K562 (cell line): ENCODE results near the gene C4orf50. TPM values are rescaled to one million over a fixed set of nuclear protein-coding genes. Genes with fewer than 3 reads are reported as not detected.

Experiments
- ATAC-seq: fragments of 200-7000 bp; cut with Tn5 transposase; 3 replicates; pipeline ENCODE4 v1.9.1; 2020; ENCODE audit warnings: moderate library complexity
- BruUV-seq: library from RNA; stranded (reverse); fragments of 400-500 nt; replicated peaks from 2 replicates; lab custom pipeline; 2021; lab: Mats Ljungman, UMichigan
- CTCF ChIA-PET: fragments of 300-600 bp; formaldehyde crosslinking; extraction: SDS; loops from one replicate; lab custom pipeline; 2021; ENCODE audit warnings: low intra/inter-chr PET ratio; lab: Yijun Ruan, JAX
- POLR2A ChIA-PET: fragments of 300-600, 350-650 bp; sonication (Branson Sonifier 250); formaldehyde crosslinking; extraction: SDS; loops from one replicate; lab custom pipeline; 2021; ENCODE audit warnings: antibody characterized with exemption, inconsistent platforms; lab: Yijun Ruan, JAX
- DNase-seq, 4 experiments: peaks; one replicate each; pipeline versions ENCODE4 v3.0.0 to v3.0.0-alpha.2; 2011 to 2018; ENCODE audit warnings: low spot score in 3 of 4, mixed read lengths in 3 of 4; ENCODE audit errors: extremely low read depth in 1 of 4
- FAIRE-seq: peaks from 2 replicates; lab custom pipeline; 2011; peaks lifted over from hg19 to GRCh38; lab: Jason Lieb, UNC
- H2AFZ ChIP-seq: 2 replicates; pipeline ENCODE4 v1.6.0; 2011; ENCODE audit warnings: low read depth, low read length, control low read depth, inconsistent platforms
- H3K27ac ChIP-seq: fragments of 200-600 bp; 3 replicates; pipeline ENCODE4 v1.8.0; 2011; ENCODE audit warnings: low read depth, mild to moderate bottlenecking, control low read depth, inconsistent platforms, low read length, moderate library complexity, mixed read lengths; ENCODE audit errors: extremely low read depth
- H3K27me3 ChIP-seq, 2 experiments: fragments of 300-600 bp in 1 of 2; 2 replicates in 1 of 2; 3 replicates in 1 of 2; pipeline versions ENCODE4 v1.6.0 to v1.8.0; 2011; ENCODE audit warnings: inconsistent platforms in 2 of 2, low read length in 2 of 2, mild to moderate bottlenecking in 1 of 2, mixed read lengths in 1 of 2, moderate library complexity in 1 of 2; ENCODE audit not compliant: control insufficient read depth in 2 of 2, insufficient read depth in 2 of 2
- H3K36me3 ChIP-seq: fragments of 300-600 bp; 3 replicates; pipeline ENCODE4 v1.8.0; 2011; ENCODE audit warnings: mild to moderate bottlenecking, low read length, inconsistent platforms; ENCODE audit not compliant: control insufficient read depth, insufficient read depth
- H3K4me1 ChIP-seq, 2 experiments: fragments of 200-600 bp in 1 of 2; replicated peaks in 1 of 2; 2 replicates in 1 of 2; 3 replicates in 1 of 2; pipeline versions ENCODE4 v1.5.1 to v1.8.0; 2011; ENCODE audit warnings: inconsistent platforms in 2 of 2, low read length in 2 of 2, mild to moderate bottlenecking in 1 of 2, mixed read lengths in 1 of 2, moderate library complexity in 1 of 2; ENCODE audit not compliant: control insufficient read depth in 2 of 2, insufficient read depth in 2 of 2
- H3K4me2 ChIP-seq: 2 replicates; pipeline ENCODE4 v1.6.1; 2011; ENCODE audit warnings: low read length, control low read depth, inconsistent platforms, mixed read lengths; ENCODE audit not compliant: insufficient read depth
- H3K4me3 ChIP-seq: fragments of 200-600 bp; sonication (generic), shearing (Covaris generic); 2 replicates; pipeline ENCODE4 v1.5.1; 2016; ENCODE audit warnings: control low read depth, inconsistent platforms
- H3K79me2 ChIP-seq: fragments of 200-600 bp; 3 replicates; pipeline ENCODE4 v1.8.0; 2011; ENCODE audit warnings: low read length, inconsistent platforms; ENCODE audit not compliant: control insufficient read depth, insufficient read depth
- H3K9ac ChIP-seq, 2 experiments: 2 replicates each; pipeline versions ENCODE4 v1.6.0 to v1.6.1; 2011; ENCODE audit warnings: low read depth in 2 of 2, low read length in 2 of 2, control low read depth in 1 of 2, inconsistent platforms in 1 of 2, mild to moderate bottlenecking in 1 of 2, mixed read lengths in 1 of 2; ENCODE audit not compliant: insufficient read depth in 1 of 2
- H3K9me1 ChIP-seq: one replicate; pipeline ENCODE4 v1.6.0; 2011; ENCODE audit warnings: inconsistent platforms, mild to moderate bottlenecking, low read length, moderate library complexity; ENCODE audit not compliant: control insufficient read depth, insufficient read depth
- H3K9me3 ChIP-seq: replicated peaks from 2 replicates; pipeline ENCODE4 v1.5.1; 2011; ENCODE audit warnings: low read depth, low read length, inconsistent platforms; ENCODE audit not compliant: control insufficient read depth, insufficient read depth
- H4K20me1 ChIP-seq: replicated peaks from 2 replicates; pipeline ENCODE4 v1.6.1; 2011; ENCODE audit warnings: low read length, inconsistent platforms, mixed read lengths; ENCODE audit not compliant: control insufficient read depth, insufficient read depth
- GATA2 ChIP-seq: sonication (generic); formaldehyde crosslinking; IDR thresholded peaks from 2 replicates; pipeline ENCODE4 v1.4.0; 2020; ENCODE audit warnings: mild to moderate bottlenecking, missing genetic modification reagents
- NONO ChIP-seq, 2 experiments: fragments of 200-400 bp in 1 of 2; fragments of 450-650 bp in 1 of 2; formaldehyde crosslinking in 1 of 2; IDR thresholded peaks; 2 replicates each; pipeline ENCODE4 v1.6.1; 2017; ENCODE audit warnings: low read depth in 2 of 2, mild to moderate bottlenecking in 2 of 2, moderate library complexity in 2 of 2, low read length in 1 of 2
- TCF3 ChIP-seq: sonication (generic); formaldehyde crosslinking; IDR thresholded peaks from 2 replicates; pipeline ENCODE4 v1.4.0; 2020; ENCODE audit warnings: mild to moderate bottlenecking, missing genetic modification reagents
- ZNF583 ChIP-seq: fragments of 250-450 bp; sonication (Bioruptor Pico); IDR thresholded peaks from 2 replicates; pipeline ENCODE4 v1.4.0; 2020
- WGBS: fragments of 100-300 bp; shearing (Covaris generic); methylation state at CpG from one replicate; pipeline ENCODE4 v1.1.6; 2016; ENCODE audit warnings: low coverage, mixed read lengths; ENCODE audit not compliant: insufficient coverage; ENCODE audit errors: missing lambda C conversion rate; 5-methylcytosine and 5-hydroxymethylcytosine counted together
- in situ Hi-C: fragments of 300-500 bp; cut with MboI; formaldehyde crosslinking; loops from 4 replicates; pipeline ENCODE4 v1.15.0; 2018; ENCODE audit warnings: inconsistent platforms, mixed read lengths
- intact Hi-C: fragments of 100-400 bp; cut with micrococcal nuclease; formaldehyde crosslinking; loops from 2 replicates; pipeline ENCODE4 v1.14.2; 2022
- polyA plus RNA-seq, 8 experiments: library from polyadenylated mRNA; depleted of rRNA in 4 of 8; stranded (reverse) in 5 of 8; unstranded in 3 of 8; fragments of >200 nt; fragmentation: Nextera tagmentation in 2 of 8; fragmentation: Illumina TruSeq in 1 of 8; extraction: Ambion mirVana in 2 of 8; extraction: Trizol in 1 of 8; gene quantifications; 2 replicates each; pipeline versions ENCODE4 v1.2.1 to v1.2.3, GENCODE V29; 2011 to 2014; ENCODE audit warnings: inconsistent platforms in 1 of 8, missing spikeins in 1 of 8
- total RNA-seq, 7 experiments: library from RNA; depleted of rRNA in 6 of 7; stranded (reverse); fragments of >200 nt in 6 of 7; fragmentation: Illumina TruSeq in 2 of 7; extraction: Trizol in 2 of 7; gene quantifications; 2 replicates each; pipeline versions ENCODE4 v1.2.1 to v1.2.3, GENCODE V29; 2011 to 2021; ENCODE audit warnings: low replicate concordance in 1 of 7
- TF ChIP-seq, protein P1 (sequence below), 3 experiments: fragments of 200-800 bp in 1 of 3; fragments of 250-450 bp in 1 of 3; fragments of 450-650 bp in 1 of 3; sonication (Bioruptor Pico) in 1 of 3; sonication (Bioruptor generic) in 1 of 3; formaldehyde crosslinking in 1 of 3; IDR thresholded peaks; 2 replicates each; pipeline versions ENCODE4 v1.6.1 to v1.8.0; 2016 to 2022; ENCODE audit warnings: mild to moderate bottlenecking in 2 of 3, missing genetic modification characterization in 2 of 3, missing compliant biosample characterization in 1 of 3, moderate library complexity in 1 of 3
- TF ChIP-seq, protein P2 (sequence below), 2 experiments: fragments of 450-650 bp; IDR thresholded peaks; 2 replicates each; pipeline ENCODE4 v1.6.1; 2016; ENCODE audit warnings: mild to moderate bottlenecking in 2 of 2, borderline replicate concordance in 1 of 2, low read depth in 1 of 2, moderate library complexity in 1 of 2

C4orf50 gene
- total and polyA plus RNA-seq, 9 of the 15 experiments (the other 6 are each of a cell fraction or from before 2014, with no cell fraction given) = not detected

DNA sequence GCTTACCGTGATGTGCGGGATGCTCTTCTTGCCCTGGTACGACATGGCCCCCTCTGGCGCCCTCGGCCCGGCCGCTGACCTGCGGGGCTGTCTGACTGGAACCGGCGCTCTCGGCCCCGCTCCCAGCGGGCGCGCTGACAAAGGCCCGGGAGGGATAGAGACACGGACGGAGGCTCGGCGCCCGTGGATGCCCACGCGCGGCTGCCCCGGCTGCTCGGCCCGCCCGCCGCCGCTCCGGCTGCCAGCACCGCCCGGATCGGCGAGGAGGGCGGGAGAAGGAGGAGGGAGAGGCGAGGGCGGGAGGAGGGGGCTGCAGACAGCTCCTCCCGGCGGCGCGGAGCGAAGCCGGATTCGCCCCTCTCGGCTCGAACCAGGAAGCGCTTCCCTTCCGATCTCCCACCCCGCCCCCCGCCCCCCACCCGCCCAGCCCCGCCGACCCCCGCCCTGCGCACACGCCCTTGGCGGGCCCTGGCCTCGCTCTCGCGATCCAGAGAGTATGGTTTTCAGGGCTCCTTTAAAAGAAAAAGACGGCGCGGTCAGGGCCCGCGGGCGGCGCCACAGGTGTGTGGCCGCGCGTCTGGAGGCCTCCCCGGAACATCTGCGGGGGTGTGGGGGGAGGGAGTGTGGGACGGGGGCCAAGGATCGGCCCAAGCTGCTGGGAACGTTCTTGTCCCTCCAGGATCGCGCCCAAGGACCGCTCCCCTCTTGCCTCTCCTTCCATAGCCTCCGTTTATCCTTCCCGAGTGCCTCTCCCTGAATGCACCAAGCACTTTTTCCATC, 129.8 kb downstream of the C4orf50 start:
- Histone ChIP-seq H3K4me1 (peaks cover 0 to 22% of the 10 kb centered on the region in 2 experiments; a peak in 2 of 5 replicates), H2AFZ (no peak overlapping the region), H3K36me3 (no peaks in the 10 kb centered on the region), H3K27me3 (peaks cover 0 to 24% of the 10 kb centered on the region in 2 experiments; a peak in 2 of 5 replicates), H3K9ac (no peak overlapping the region), H4K20me1 (no peaks in the 10 kb centered on the region; the same call in 1 of the 2 replicates), H3K79me2 (no peaks in the 10 kb centered on the region), H3K9me3 (no peaks in the 10 kb centered on the region), H3K27ac (no peak overlapping the region), H3K4me2 (no peak overlapping the region), H3K4me3 (no peak overlapping the region), H3K9me1 (no peaks in the 10 kb centered on the region)
- FAIRE-seq (no peak), ATAC-seq (no peak), DNase-seq (peak in 1 of 4 experiments; percentile 17)
- in situ Hi-C loops = no loop called here
- intact Hi-C loops = no loop called here
- ChIA-PET CTCF (no interaction called here), POLR2A (no interaction called here)
- WGBS = 2% methylated on average over 13 of the region's 81 CpGs
- BruUV-seq = no TSS peak
- TF ChIP-seq, protein P1, sequence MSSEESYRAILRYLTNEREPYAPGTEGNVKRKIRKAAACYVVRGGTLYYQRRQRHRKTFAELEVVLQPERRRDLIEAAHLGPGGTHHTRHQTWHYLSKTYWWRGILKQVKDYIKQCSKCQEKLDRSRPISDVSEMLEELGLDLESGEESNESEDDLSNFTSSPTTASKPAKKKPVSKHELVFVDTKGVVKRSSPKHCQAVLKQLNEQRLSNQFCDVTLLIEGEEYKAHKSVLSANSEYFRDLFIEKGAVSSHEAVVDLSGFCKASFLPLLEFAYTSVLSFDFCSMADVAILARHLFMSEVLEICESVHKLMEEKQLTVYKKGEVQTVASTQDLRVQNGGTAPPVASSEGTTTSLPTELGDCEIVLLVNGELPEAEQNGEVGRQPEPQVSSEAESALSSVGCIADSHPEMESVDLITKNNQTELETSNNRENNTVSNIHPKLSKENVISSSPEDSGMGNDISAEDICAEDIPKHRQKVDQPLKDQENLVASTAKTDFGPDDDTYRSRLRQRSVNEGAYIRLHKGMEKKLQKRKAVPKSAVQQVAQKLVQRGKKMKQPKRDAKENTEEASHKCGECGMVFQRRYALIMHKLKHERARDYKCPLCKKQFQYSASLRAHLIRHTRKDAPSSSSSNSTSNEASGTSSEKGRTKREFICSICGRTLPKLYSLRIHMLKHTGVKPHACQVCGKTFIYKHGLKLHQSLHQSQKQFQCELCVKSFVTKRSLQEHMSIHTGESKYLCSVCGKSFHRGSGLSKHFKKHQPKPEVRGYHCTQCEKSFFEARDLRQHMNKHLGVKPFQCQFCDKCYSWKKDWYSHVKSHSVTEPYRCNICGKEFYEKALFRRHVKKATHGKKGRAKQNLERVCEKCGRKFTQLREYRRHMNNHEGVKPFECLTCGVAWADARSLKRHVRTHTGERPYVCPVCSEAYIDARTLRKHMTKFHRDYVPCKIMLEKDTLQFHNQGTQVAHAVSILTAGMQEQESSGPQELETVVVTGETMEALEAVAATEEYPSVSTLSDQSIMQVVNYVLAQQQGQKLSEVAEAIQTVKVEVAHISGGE (CRISPR knock-in tag; IDR thresholded peaks at IDR 0.05) = no peak
- TF ChIP-seq GATA2 (CRISPR knock-in tag) (no peak), NONO (IDR thresholded peaks at IDR 0.05; ENCODE audit: low read depth in 2 of 2, low read length in 1 of 2) (no peak), TCF3 (CRISPR knock-in tag) (no peak), ZNF583 (CRISPR knock-in tag) (no peak)
- TF ChIP-seq, protein P2, sequence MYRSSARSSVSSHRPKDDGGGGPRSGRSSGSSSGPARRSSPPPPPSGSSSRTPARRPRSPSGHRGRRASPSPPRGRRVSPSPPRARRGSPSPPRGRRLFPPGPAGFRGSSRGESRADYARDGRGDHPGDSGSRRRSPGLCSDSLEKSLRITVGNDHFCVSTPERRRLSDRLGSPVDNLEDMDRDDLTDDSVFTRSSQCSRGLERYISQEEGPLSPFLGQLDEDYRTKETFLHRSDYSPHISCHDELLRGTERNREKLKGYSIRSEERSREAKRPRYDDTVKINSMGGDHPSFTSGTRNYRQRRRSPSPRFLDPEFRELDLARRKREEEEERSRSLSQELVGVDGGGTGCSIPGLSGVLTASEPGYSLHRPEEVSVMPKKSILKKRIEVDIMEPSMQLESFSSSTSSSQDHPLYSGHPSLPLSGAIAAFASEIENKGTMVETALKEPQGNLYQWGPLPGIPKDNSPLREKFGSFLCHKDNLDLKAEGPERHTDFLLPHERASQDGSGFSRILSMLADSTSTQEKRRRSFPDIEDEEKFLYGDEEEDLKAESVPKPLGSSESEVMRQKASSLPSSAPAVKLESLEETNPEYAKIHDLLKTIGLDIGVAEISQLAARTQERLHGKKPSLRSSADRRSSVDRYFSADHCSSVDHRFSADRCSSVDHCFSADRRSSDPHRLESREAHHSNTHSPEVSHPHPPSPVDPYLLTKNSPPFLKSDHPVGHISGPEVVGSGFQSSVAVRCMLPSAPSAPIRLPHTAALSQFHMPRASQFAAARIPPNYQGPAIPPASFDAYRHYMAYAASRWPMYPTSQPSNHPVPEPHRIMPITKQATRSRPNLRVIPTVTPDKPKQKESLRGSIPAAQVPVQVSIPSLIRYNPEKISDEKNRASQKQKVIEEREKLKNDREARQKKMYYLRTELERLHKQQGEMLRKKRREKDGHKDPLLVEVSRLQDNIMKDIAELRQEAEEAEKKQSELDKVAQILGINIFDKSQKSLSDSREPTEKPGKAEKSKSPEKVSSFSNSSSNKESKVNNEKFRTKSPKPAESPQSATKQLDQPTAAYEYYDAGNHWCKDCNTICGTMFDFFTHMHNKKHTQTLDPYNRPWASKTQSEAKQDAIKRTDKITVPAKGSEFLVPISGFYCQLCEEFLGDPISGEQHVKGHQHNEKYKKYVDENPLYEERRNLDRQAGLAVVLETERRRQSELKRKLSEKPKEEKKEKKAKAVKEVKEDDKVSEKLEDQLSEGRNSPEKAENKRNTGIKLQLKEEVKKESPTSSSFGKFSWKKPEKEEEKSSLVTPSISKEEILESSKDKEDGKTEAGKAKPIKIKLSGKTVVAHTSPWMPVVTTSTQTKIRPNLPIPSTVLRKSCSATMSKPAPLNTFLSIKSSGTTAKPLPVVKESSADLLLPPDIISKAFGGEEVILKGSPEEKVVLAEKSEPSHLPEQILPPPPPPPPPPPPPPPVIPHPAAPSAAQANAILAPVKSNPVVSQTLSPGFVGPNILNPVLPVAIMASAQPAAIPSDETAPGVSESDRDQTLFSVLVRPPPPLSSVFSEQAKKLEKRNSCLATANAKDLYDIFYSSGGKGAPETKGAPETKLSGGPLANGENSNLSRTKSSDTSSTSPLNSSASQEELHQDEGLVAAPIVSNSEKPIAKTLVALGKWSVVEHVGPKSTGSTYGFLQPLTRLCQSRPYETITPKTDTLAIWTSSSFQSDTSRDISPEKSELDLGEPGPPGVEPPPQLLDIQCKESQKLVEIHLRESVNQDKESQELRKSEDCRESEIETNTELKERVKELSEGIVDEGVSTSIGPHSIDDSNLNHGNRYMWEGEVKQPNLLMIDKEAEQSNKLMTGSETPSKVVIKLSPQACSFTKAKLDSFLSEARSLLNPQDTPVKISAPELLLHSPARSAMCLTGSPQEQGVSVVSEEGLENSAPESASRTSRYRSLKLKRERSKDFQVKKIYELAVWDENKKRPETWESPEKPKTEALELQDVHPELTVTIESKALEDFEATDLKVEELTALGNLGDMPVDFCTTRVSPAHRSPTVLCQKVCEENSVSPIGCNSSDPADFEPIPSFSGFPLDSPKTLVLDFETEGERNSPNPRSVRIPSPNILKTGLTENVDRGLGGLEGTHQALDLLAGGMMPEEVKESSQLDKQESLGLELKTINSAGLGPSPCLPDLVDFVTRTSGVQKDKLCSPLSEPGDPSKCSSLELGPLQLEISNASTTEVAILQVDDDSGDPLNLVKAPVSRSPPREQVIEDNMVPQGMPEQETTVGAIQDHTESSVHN (IDR thresholded peaks at IDR 0.05; ENCODE audit: borderline replicate concordance in 1 of 2, low read depth in 1 of 2) = no peak
